Islet of Langerhans (tissue), 1 donor: ENCODE data around the gene PCNX1.
"Not testable (repeated sequence)": the region's sequence is repeated elsewhere in the genome, so short reads cannot be mapped to it uniquely, and the experiment has no call there.

Source experiments
- FAIRE-seq: peaks from one replicate; lab custom pipeline; 2011; peaks lifted over from hg19 to GRCh38; lab: Jason Lieb, UNC

Gene PCNX1

DNA sequence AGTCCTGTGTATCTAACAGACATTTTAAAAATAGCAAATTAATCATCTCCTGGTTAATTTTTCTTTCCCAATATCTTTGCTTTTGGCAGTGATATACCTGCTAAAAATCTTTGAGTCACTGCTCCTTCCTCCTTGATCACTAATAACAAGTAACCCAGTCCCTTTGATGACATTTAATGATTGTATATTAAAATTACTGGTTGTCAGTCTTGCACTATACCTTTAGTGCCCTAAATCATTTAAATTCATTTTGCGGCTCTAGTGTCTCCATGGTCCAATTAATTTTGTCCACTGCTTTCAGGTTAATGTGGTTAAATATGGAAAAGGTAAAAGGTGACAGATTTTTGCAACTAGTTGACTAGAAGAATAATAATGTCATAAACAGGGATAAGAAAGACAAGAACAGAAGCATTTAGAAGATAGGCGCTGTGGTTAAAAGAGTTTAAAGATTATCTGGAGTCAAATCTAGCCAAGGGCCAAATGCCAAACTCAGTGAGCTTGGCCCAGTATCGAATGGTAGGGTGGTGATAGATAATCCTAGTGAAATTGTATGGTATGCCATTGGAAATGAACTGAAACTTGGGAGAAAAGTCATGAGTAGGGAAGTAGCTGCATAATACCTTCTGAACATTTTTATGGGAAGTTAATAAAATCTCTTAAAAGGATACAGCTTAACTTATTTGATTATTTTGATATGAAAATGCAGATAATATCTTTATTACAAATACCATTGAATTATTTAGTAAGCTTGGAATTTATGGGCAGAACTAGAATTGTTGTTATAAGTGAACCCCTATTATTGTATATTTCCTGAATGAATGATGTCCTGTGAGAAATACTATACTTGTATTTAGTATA is 115.0 kb downstream of the PCNX1 start:
- no peak for FAIRE-seq

DNA sequence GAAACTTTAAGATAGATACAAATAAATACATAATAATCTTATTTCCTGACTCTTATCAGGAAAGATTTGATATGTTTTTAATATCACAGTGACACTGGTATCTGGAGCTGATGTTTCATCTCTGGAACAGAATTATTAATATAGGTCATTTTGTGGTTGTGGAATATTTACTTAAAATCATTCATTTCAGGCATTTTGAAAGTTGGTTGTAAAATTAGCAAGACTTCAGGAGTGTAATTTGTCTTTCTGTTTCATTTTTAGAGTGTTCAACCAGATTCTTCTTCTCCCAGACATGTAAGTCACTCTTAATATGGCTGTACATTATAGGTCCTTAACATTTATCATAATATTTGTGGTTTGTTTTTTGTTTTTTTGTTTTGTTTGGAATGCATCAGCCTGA is 115.7 kb downstream of the PCNX1 start:
- FAIRE-seq, result no peak

DNA sequence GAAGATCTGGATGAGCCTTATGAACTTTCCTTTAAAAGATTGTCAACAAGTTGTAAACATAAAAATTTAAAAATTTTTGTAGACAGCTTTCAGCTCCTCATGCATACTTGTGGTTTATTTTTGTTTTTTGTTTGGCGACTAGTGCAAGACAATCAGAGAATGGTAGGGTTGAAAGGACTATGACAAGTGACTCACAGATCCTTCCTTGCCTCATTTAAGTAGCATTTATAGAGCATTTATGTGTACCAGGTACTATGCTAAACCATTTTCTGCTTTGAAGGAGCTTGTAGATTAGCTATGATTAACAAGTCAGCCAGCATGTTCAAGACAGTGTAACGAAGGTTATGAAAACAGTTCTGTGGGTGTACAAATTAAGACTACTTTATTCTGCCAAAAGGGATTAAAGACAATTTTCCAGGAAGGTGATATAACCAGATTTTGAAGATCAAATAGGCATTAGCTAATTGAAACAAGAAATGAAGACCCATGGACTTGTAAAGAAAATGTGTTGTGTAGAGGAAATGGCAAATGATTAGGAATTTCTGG is 122.0 kb downstream of the PCNX1 start:
- FAIRE-seq, result no peak

DNA sequence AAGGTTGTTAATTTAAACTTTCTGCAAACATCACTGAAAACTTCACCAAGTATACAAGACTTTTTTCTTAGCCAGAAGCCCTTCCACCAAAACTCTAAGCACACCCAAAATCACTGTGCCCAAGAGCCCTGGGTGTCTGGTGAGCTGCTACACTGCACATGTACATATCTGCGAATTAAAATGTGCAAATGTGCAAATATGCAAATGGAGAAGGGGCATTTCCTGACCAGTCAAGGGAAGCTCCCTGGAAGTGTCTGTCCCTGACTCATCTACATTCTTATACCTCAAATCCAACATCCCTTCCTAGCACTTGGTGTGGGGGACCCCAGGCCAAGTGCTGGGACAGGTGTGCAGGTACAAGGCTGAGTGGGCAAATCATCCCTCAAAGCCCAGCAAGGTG is 123.7 kb downstream of the PCNX1 start:
- FAIRE-seq, result no peak

DNA sequence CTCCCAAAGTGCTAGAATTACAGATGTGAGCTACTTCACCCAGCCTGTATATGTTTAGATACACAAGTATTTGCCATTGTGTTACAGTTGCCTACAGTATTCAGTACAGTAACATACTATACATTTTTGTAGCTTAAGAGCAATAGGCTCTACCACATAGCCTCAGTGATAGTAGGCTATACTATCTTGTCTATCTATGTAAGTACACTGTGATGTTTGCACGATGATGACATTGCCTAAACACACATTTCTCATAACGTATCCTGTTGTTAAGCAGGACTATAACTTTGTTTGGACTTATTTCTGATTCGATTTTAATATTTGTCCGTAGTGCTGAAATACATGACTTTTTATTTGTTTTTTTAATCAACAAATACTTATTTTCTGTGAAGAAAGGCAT is 129.2 kb downstream of the PCNX1 start:
- FAIRE-seq, result no peak

DNA sequence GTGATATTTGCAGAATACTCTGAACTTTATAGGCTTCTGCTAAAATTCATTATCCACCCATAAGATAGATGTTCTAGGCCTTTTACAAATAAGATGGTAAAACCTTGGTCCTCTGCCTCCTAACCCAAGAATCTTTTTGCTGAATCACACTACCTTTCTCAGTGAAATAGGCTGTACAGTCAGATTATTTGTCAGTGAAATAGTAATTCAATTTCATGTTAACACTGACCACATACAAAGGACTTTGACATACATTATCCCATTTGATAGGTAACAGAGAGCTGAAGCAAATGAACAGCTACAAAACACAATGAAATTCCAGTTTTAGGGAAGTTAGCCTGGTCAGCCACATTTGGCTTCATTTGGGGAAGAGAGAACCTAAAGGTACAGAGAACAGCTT is 141.1 kb downstream of the PCNX1 start:
- no peak for FAIRE-seq

DNA sequence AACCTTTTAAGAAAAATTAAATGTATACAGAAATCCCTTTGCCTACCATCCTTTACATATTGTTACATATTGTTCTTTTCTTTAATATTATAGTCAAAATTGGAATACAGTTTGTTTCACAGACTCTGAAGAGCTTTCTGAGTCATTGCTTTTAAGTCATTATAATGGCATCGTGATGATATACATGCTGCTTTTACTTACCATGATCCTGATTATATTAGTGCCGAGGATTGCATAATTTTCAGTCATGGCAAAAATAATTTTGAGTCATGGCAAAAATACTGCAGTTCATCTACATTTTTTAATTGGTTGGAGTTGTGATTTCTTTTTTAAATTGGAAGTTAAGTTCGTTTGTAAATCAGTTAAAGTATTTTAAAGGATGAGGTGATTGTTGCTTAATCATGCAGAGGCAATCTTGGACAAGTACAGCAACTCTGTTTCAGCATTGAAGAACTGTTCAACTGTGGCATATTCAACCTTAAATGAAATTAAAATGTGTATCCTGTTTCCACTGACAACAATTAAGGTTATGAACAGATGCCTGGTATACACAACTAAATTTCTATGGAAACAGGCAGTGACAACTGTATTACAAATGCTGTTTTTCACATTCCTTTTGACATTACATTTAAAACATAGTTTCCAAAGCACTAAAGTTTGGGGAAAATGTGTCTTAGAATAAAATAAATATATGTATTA is 142.3 kb downstream of the PCNX1 start:
- FAIRE-seq, result no peak

DNA sequence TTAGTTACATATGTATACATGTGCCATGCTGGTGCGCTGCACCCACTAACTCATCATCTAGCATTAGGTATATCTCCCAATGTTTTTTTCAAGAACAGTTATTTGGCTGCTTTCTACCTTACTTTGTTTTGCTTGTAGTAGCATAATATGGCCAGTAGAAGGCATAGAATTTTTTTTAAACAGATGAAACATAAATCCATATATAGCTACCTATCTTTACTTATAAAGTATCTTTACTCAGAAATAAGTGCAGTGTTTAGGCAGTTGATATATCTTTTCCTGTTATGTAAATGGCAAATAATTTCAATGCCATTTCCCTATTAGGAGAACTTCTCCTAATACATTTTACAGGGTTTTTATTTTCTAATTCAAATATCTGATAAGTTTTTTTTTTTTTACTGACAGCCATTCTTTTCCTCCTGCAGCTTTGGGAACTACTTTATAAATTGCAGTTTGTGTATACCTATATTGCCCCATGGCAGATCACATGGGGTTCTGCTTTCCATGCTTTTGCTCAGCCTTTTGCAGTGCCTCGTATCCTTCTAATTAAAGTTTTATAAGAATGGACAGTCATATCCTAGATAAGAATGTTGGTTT is 143.1 kb downstream of the PCNX1 start:
- FAIRE-seq, result no peak

DNA sequence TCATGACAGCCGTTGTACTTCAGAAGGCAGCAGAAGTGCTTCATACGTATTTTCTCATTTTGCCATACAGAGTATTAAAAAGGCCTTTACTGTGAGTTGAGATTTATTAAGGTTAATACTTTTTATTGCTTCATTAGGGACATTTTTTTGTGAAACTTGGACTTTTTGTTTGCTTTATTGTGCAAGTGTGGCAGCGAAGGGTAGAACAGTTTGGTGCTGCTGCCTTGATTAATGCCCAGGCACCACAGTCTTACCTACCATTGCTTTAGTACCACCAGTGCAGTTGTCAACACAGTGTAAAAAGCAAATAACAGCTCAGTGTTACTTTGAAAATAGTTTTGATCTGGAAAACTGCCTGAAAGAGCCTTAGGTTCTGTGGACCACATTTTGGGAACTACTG is 147.4 kb downstream of the PCNX1 start:
- no peak for FAIRE-seq

DNA sequence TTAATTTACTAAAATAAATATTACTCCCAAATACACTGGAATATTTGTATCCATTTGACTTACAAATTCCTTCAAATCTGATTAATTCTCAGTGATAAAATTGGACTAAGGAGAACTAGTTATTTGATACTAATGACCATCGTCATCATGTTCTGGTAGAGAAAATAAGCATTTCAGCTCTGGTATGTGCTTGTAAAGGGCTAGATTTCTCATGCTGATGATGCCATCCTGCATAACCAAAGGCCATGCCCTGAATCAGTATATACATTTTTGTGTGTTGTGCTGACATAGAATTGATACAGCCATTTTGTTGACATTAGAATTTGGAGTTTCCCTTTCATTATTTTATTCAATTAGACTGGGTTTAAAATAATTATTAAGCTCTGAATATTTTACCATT is 148.9 kb downstream of the PCNX1 start:
- no peak for FAIRE-seq

DNA sequence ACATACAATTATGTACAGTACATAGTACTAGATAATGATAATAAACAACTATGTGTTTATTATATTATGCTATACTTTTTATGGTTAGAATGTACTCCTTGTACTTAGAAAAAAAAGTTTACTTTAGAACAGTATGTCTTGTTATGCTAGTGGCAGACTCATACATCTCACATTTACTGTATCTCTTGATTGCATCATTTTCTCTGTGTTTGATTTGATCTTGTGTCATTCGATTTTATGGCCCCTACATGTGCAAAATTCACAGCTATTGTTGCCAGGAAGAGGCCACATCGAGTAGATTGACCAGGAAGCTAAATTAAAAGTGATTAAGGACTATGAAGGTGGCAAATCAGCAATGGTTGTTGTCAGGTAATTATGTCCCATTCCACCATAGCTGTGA is 153.0 kb downstream of the PCNX1 start:
- FAIRE-seq, result no peak

DNA sequence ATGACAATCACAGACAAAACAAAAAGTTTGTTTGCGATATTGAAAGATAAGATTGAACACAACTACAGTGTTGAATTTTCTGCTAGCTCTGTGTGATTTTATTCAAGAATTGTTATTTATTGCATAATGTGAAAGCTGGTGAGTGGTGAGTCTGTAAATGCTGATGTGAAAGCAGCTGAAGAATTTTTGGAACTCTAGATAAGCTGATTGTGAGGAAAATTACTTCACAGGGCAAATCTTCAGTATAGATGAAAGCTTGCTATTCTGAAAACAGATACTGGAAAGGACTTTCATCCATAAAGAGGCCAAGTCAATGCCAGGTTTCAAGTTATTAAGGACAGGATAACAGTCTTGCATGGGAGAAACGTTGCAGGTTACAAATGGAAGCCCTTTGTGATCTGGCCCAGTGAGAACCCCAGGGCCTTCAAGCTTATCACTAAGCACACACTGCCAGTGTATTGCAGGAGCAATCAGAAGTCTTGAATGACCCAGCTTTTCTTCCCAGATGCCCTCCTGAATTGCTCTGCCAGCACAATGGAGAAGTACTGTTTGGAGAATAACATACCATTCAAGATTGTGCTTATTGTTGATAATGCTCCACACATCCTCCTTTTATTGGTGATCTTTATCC is 153.7 kb downstream of the PCNX1 start:
- no peak for FAIRE-seq

DNA sequence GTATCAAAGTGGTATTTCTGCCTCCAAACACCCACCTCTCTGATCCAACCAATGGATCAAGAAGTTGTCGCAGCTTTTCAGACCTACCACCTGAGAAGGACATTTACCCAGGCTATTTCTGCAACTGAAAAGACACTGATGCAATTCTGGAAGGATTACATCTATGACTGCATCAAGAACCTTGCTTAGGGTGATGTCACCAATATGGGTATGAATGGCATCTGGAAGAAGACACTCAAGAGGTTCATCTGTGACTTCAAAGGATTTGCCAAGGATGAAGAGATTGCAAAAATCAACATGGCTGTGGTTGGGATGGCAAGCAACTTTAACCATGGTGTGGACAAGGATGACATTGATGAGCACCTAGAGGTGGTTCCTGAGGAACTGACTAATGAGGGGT is 154.2 kb downstream of the PCNX1 start:
- FAIRE-seq, result no peak

DNA sequence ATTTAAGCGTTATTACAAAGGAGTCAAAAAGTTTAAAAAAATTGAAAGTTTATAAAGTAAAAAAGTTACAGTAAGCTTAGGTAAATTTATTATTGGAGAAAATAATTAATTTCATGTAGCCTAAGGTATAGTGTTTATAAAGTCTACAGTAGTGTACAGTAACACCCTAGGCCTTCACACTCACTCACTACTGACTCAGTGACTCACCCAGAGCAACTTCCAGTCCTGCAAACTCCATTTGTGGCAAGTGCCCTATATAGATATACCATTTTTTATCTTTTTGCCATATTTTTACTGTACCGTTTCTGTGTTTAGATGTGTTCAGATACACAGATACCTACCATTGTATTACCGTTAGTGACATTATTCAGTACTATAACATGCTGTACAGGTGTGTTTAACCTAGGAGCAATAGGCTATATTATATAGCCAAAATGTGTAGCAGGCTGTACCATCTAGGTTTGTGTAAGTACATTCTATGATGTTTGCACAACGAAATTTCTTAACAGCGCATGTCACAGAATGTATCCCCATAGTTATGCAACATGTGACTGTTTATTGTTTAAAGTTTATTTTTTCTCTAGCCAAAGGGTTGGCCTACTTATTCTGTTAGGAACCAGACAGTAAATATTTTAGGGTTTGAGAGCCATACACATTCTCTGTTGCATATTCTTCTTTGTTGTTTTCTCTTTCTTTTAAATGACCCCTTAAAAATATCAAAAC is 155.5 kb downstream of the PCNX1 start:
- FAIRE-seq, result peak; percentile 80

DNA sequence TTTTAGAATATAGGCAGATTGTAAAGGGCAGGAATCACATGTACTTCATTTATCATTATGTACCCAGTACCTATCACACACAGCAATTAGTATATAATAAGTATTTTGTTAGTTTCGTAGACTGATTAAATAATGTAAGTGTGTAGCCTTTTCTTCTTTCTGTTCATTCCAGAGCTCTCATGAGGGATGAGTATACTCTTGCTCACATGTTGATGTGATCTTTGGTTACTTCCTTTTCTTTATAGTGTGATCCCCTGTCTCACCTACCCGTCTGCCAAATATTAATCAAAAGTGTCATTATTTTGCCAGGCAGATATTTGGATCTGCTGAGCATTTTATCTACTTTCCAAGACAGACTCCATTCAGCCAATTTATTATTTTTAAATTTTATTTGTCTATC is 156.1 kb downstream of the PCNX1 start:
- FAIRE-seq, result no peak

DNA sequence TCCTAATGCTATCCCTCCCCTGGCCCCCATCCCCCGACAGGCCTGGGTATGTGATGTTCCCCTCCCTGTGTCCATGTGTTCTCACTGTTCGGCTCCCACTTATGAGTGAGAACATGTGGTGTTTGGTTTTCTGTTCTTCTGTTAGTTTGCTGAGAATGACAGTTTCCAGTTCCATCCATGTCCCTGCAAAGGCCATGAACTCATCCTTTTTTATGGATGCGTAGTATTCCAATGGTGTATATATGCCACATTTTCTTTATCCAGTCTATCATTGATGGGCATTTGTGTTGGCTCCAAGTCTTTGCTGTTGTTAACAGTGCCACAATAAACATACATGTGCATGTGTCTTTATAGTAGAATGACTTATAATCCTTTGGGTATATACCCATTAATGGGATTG is 157.5 kb downstream of the PCNX1 start:
- FAIRE-seq, result not testable (repeated sequence)

DNA sequence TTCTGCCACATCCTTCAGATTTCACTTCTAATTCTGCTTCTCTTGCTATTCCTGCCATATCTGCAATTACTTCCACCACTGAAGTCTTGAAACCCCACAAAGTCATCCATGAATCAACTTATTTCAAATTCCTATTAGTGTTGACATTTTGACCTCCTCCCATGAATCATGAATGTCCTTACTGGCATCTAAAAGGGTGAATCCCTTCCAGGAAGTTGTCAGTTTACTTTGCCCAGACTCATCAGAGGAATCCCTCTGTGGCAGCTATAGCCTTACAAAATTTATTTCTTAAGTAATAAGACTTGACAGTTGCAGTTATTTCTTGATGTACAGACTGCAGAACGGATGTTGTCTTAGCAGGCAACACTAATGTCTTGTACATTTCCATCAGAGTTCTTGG is 162.9 kb downstream of the PCNX1 start:
- no peak for FAIRE-seq

DNA sequence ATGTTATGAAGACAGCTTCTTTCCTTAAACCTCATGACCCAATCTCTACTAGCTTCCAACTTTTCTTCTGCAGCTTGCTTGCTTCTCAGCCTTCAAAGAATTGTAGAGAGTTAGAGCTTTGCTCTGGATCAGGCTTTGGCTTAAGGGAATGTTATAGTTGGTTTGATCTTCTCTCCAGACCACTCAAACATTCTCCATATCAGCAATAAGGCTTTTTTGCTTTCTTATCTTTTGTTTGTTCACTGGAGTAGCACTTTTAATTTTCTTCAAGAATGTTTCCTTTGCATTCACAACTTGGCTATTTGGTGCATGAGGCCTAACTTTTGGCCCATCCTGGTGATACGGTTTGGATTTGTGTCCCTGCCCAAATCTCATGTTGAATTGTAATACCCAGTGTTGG is 163.8 kb downstream of the PCNX1 start:
- no peak for FAIRE-seq

DNA sequence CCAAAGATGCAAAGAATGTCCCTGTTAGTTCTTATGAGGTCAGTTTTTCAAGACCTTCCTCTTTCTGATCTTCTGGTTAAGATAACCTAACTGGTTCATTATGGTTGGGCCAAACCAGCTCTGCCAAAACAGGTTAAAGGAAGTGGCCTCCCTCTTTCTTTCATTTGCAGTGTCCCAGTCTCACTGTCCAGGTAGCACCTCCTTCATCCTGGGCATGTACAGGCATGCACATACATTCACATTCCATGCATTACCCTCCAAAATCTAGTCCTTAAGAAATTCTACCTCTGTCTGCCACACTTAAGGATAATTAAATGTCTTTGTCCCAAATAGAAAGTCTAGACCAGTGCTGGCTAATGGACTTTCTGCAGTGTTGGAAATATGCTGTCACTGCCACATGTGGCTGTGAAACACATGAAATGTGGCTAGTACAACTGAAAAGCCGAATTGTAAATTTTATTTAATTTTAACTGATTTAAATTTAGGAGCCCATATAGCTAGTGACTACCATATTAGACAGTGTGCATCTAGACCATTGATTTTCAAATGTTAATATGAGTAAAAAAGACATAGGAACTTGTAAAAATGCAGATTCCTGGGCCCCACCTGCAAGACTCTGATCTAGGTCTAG is 169.3 kb downstream of the PCNX1 start:
- no peak for FAIRE-seq

DNA sequence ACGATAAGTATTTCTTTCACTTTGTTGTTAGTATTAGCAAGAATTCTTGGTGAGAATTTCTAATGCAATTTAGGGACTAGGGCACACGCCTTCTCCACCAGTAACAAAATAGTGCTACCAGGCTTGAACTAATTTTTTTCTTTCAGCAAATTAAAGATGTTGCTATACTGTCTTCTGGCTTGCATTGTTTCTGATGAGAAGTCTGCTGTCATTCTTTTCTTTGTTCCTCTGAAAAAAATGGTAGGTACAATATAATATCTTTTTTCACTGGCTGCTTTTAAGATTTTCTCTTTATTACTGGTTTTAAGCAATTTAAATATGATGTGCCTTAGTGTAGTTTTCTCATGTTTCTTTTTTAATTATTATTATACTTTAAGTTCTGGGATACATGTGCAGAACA is 171.2 kb downstream of the PCNX1 start:
- FAIRE-seq, result no peak

DNA sequence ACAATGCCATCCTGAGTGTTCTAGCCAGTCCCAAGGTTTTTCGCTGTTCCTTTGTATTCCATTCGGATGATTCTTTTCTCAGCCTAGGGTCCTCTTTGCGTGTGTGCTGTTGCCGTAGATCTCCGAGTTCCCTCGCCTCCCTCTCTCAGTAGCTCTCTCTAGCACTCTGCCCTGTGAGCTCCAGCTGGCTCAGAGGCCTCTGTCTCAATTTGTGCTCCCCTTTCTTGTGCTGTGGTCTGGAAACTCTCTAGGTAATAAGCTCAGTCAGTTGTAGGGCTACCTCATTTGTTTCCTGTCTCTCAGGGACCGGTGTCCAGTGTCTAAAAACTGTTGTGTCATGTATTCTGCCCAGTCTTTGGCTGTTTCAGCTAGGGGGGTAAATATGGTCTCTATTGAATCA is 179.3 kb downstream of the PCNX1 start:
- FAIRE-seq, result no peak

DNA sequence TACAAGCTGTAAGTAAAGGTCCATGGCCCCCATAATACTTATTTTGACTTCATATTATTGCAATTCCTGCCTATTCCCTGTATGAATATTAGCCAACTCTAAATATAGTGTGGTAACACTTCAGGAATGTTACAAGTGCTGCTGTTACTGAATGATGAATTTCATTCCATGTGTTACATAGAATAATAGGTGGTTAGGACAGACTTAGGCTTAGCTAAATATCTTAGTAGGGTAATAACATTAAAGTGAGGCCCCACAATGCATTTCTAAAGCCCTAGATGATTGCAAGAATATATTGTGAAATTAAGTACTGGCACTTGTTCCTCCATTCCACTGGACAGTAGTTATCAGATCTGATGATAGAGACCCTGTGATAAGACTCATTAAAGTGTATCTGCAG is 182.7 kb downstream of the PCNX1 start:
- FAIRE-seq, result no peak
